ENCODE measurements around the gene MMEL1.

DNA sequence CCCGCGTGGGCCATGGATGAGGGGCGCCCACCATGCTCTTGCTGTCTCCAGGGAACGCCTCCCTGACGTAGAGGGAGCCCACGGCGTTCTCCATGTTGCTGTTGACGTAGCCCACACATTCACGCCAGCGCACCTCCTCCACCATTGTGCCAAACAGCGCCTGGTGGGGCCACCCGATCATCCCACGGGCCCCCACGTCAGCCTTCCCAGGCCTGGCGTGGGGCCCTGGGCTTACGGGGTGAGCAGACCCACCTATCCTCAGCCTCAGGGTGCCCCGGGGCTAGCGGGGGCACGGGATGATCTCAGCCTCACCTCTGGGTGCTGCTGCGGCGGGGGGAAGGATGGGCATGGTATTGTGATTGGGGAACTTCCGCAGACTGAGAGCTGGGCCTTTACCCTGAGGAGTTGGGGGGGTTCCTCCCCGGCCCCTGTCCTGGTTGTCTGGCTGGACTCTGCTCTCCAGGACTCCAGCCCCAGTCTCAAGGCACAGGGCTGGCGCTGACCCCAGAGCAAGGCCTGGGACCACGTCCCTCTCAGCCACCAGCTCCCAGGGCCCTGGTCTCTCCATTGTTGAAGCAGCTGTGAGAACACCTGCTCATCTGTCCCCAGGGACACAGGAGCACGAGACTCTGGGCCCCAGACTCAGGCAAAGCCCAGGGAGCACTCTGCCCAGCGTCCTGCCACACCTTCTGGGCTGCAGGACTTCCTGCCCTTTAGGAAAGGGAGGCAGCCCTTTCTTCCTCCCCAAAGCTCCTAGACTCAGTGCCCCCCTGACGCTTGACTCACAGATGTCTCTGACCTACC, 36.1 kb downstream of the MMEL1 start:
- TF ChIP-seq EP300 (IDR thresholded peaks at IDR 0.05; ENCODE audit: borderline replicate concordance) (no peak), CREB1 (IDR thresholded peaks at IDR 0.05; ENCODE audit: low read depth) (no peak), ZBTB7A (IDR thresholded peaks at IDR 0.05; ENCODE audit: low read depth) (no peak), TAF1 (IDR thresholded peaks at IDR 0.05; ENCODE audit: low read depth) (no peak), CEBPB (IDR thresholded peaks at IDR 0.05) (no peak), RAD21 (IDR thresholded peaks at IDR 0.05; ENCODE audit: low read depth) (no peak), EGR1 (IDR thresholded peaks at IDR 0.05) (no peak), TCF12 (IDR thresholded peaks at IDR 0.05; ENCODE audit: low read depth) (no peak), MAX (IDR thresholded peaks at IDR 0.05) (no peak), TEAD4 (IDR thresholded peaks at IDR 0.05) (no peak), FOXM1 (IDR thresholded peaks at IDR 0.05; ENCODE audit: borderline replicate concordance, low read depth) (no peak), NFIC (IDR thresholded peaks at IDR 0.05) (no peak)
- TF ChIP-seq, protein P1, sequence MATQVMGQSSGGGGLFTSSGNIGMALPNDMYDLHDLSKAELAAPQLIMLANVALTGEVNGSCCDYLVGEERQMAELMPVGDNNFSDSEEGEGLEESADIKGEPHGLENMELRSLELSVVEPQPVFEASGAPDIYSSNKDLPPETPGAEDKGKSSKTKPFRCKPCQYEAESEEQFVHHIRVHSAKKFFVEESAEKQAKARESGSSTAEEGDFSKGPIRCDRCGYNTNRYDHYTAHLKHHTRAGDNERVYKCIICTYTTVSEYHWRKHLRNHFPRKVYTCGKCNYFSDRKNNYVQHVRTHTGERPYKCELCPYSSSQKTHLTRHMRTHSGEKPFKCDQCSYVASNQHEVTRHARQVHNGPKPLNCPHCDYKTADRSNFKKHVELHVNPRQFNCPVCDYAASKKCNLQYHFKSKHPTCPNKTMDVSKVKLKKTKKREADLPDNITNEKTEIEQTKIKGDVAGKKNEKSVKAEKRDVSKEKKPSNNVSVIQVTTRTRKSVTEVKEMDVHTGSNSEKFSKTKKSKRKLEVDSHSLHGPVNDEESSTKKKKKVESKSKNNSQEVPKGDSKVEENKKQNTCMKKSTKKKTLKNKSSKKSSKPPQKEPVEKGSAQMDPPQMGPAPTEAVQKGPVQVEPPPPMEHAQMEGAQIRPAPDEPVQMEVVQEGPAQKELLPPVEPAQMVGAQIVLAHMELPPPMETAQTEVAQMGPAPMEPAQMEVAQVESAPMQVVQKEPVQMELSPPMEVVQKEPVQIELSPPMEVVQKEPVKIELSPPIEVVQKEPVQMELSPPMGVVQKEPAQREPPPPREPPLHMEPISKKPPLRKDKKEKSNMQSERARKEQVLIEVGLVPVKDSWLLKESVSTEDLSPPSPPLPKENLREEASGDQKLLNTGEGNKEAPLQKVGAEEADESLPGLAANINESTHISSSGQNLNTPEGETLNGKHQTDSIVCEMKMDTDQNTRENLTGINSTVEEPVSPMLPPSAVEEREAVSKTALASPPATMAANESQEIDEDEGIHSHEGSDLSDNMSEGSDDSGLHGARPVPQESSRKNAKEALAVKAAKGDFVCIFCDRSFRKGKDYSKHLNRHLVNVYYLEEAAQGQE (IDR thresholded peaks at IDR 0.05; ENCODE audit: low read depth) = no peak
- TF ChIP-seq, protein P2, sequence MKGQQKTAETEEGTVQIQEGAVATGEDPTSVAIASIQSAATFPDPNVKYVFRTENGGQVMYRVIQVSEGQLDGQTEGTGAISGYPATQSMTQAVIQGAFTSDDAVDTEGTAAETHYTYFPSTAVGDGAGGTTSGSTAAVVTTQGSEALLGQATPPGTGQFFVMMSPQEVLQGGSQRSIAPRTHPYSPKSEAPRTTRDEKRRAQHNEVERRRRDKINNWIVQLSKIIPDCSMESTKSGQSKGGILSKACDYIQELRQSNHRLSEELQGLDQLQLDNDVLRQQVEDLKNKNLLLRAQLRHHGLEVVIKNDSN (IDR thresholded peaks at IDR 0.05) = no peak
